Activated T-cell treated with anti-CD3 and anti-CD28 coated beads, Interleukin-2, amount 50 U/mL, for 72 hours (primary cell): ENCODE results near the gene MYH9. TPM values are rescaled to one million over a fixed set of nuclear protein-coding genes. Genes with fewer than 3 reads are reported as not detected.

Source experiments
- ATAC-seq, 2 donors: fragments of 150-1000 bp; cut with Tn5 transposase; replicated peaks in 1 of 2; 2 replicates each; pipeline ENCODE4 v1.10.0; 2021; ENCODE audit warnings: moderate library complexity in 2 of 2, mild to moderate bottlenecking in 1 of 2
- DNase-seq, 2 donors: peaks; one replicate each; pipeline ENCODE4 v3.0.0; 2021 to 2022; ENCODE audit warnings: mixed read lengths in 1 of 2
- H3K27ac Mint-ChIP-seq: one replicate; pipeline ENCODE4 v1.8.0; 2022; ENCODE audit warnings: mild to moderate bottlenecking, moderate library complexity, mixed read lengths
- H3K27me3 Mint-ChIP-seq: one replicate; pipeline ENCODE4 v1.8.0; 2022; ENCODE audit warnings: low read depth, mixed read lengths
- H3K36me3 Mint-ChIP-seq, 2 donors: one replicate each; pipeline ENCODE4 v1.8.0; 2022; ENCODE audit warnings: mixed read lengths in 2 of 2, mild to moderate bottlenecking in 1 of 2; ENCODE audit not compliant: insufficient read depth in 2 of 2
- H3K4me1 Mint-ChIP-seq: one replicate; pipeline ENCODE4 v1.8.0; 2022; ENCODE audit warnings: low read depth, mixed read lengths
- H3K4me3 Mint-ChIP-seq, 2 donors: one replicate each; pipeline ENCODE4 v1.8.0; 2022; ENCODE audit warnings: mild to moderate bottlenecking in 2 of 2, mixed read lengths in 2 of 2, moderate library complexity in 2 of 2
- H3K9me3 Mint-ChIP-seq, 2 donors: one replicate each; pipeline ENCODE4 v1.8.0; 2022; ENCODE audit warnings: mixed read lengths in 2 of 2
- total RNA-seq, 2 donors: library from RNA; stranded (reverse); gene quantifications; one replicate each; pipeline ENCODE4 v1.2.3, GENCODE V29; 2022

MYH9 gene
- total RNA-seq, 2 donors from 2014 or later, result 529 to 662 TPM

- no peaks in the 10 kb centered on the region for H3K27me3 Mint-ChIP-seq
- peak overlapping the region; percentile 89 for H3K27ac Mint-ChIP-seq
- peaks cover 4 to 9% of the 10 kb centered on the region in 2 donors for H3K36me3 Mint-ChIP-seq
- ATAC-seq, result no peak
- H3K4me1 Mint-ChIP-seq, result peaks cover 100% of the 10 kb centered on the region
- no peaks in the 10 kb centered on the region for H3K9me3 Mint-ChIP-seq
- peak overlapping the region; percentile 75 to 76 for H3K4me3 Mint-ChIP-seq
- no peak for DNase-seq
Measured at GRCh38 chr22:36364255-36365019, 23.3 kb downstream of the MYH9 start.

GRCh38 chr22:36363349-36363981, 24.3 kb downstream of the MYH9 start:
- DNase-seq, result no peak
- Mint-ChIP-seq H3K36me3 (peaks cover 4 to 9% of the 10 kb centered on the region in 2 donors), H3K27ac (peak overlapping the region; percentile 89), H3K4me1 (peaks cover 100% of the 10 kb centered on the region), H3K27me3 (no peaks in the 10 kb centered on the region), H3K9me3 (no peaks in the 10 kb centered on the region), H3K4me3 (peak overlapping the region; percentile 75 to 76)
- ATAC-seq, result no peak

GRCh38 chr22:36362932-36363331, 24.8 kb downstream of the MYH9 start:
- no peaks in the 10 kb centered on the region for H3K27me3 Mint-ChIP-seq
- peak overlapping the region; percentile 75 to 76 for H3K4me3 Mint-ChIP-seq
- H3K27ac Mint-ChIP-seq, result peak overlapping the region; percentile 89
- H3K9me3 Mint-ChIP-seq, result no peaks in the 10 kb centered on the region
- peaks cover 100% of the 10 kb centered on the region for H3K4me1 Mint-ChIP-seq
- ATAC-seq (peak; percentile 51 to 52), DNase-seq (peak in 1 of 2 donors; percentile 69)
- peaks cover 4 to 9% of the 10 kb centered on the region in 2 donors for H3K36me3 Mint-ChIP-seq

- Mint-ChIP-seq H3K36me3 (peaks cover 6 to 13% of the 10 kb centered on the region in 2 donors), H3K4me3 (peak overlapping the region; percentile 75 to 76), H3K27ac (peak overlapping the region; percentile 89), H3K27me3 (no peaks in the 10 kb centered on the region), H3K9me3 (no peaks in the 10 kb centered on the region), H3K4me1 (peaks cover 100% of the 10 kb centered on the region)
- ATAC-seq, result no peak
- DNase-seq, result no peak
Measured at GRCh38 chr22:36362075-36362474, 25.7 kb downstream of the MYH9 start.

GRCh38 chr22:36360871-36361383, 26.8 kb downstream of the MYH9 start:
- Mint-ChIP-seq H3K4me3 (peak overlapping the region; percentile 75 to 76), H3K36me3 (peaks cover 6 to 17% of the 10 kb centered on the region in 2 donors), H3K27me3 (no peaks in the 10 kb centered on the region), H3K27ac (peak overlapping the region; percentile 86), H3K9me3 (no peaks in the 10 kb centered on the region), H3K4me1 (peaks cover 100% of the 10 kb centered on the region)
- ATAC-seq, result no peak
- DNase-seq, result no peak

- Mint-ChIP-seq H3K4me1 (peaks cover 100% of the 10 kb centered on the region), H3K9me3 (no peaks in the 10 kb centered on the region), H3K36me3 (peaks cover 6 to 22% of the 10 kb centered on the region in 2 donors), H3K4me3 (peak overlapping the region; percentile 76 to 86), H3K27ac (peak overlapping the region; percentile 91), H3K27me3 (no peaks in the 10 kb centered on the region)
- DNase-seq, result no peak
- ATAC-seq, result no peak
Measured at GRCh38 chr22:36360011-36360410, 27.8 kb downstream of the MYH9 start.

- H3K36me3 Mint-ChIP-seq, result peaks cover 9 to 27% of the 10 kb centered on the region in 2 donors
- H3K4me3 Mint-ChIP-seq, result peak overlapping the region; percentile 76 to 86
- H3K4me1 Mint-ChIP-seq, result peaks cover 100% of the 10 kb centered on the region
- H3K9me3 Mint-ChIP-seq, result no peaks in the 10 kb centered on the region
- DNase-seq (no peak), ATAC-seq (no peak)
- H3K27ac Mint-ChIP-seq, result peak overlapping the region; percentile 91
- no peaks in the 10 kb centered on the region for H3K27me3 Mint-ChIP-seq
Measured at GRCh38 chr22:36359470-36359996, 28.2 kb downstream of the MYH9 start.

- Mint-ChIP-seq H3K4me1 (peaks cover 100% of the 10 kb centered on the region), H3K9me3 (no peaks in the 10 kb centered on the region), H3K27me3 (no peaks in the 10 kb centered on the region), H3K36me3 (peaks cover 8 to 32% of the 10 kb centered on the region in 2 donors), H3K27ac (peak overlapping the region; percentile 91), H3K4me3 (peak overlapping the region; percentile 76 to 86)
- DNase-seq (no peak), ATAC-seq (no peak)
Measured at GRCh38 chr22:36358533-36359469, 29.0 kb downstream of the MYH9 start.

- H3K27me3 Mint-ChIP-seq, result no peaks in the 10 kb centered on the region
- H3K9me3 Mint-ChIP-seq, result no peaks in the 10 kb centered on the region
Measured at GRCh38 chr22:36356708-36357624, 30.8 kb downstream of the MYH9 start.

GRCh38 chr22:36355894-36356293, 31.9 kb downstream of the MYH9 start:
- Mint-ChIP-seq H3K27ac (peak overlapping the region; percentile 69), H3K9me3 (no peaks in the 10 kb centered on the region), H3K27me3 (no peaks in the 10 kb centered on the region), H3K4me3 (peak overlapping the region; percentile 82 to 86), H3K36me3 (peaks cover 5 to 25% of the 10 kb centered on the region in 2 donors), H3K4me1 (peaks cover 100% of the 10 kb centered on the region)
- DNase-seq (no peak), ATAC-seq (no peak)

More at GRCh38 chr22:36356708-36357624, 30.8 kb downstream of the MYH9 start:
- Mint-ChIP-seq H3K4me3 (peak overlapping the region; percentile 82 to 86), H3K4me1 (peaks cover 100% of the 10 kb centered on the region), H3K27ac (peak overlapping the region; percentile 69), H3K36me3 (peaks cover 5 to 26% of the 10 kb centered on the region in 2 donors)
- ATAC-seq (peak; percentile 48 to 51), DNase-seq (peak in 1 of 2 donors; percentile 51)

GRCh38 chr22:36355362-36355761, 32.4 kb downstream of the MYH9 start:
- peaks cover 5 to 26% of the 10 kb centered on the region in 2 donors for H3K36me3 Mint-ChIP-seq

More at GRCh38 chr22:36355362-36355761, 32.4 kb downstream of the MYH9 start:
- peaks cover 100% of the 10 kb centered on the region for H3K4me1 Mint-ChIP-seq
- peak overlapping the region; percentile 69 for H3K27ac Mint-ChIP-seq
- H3K4me3 Mint-ChIP-seq, result peak overlapping the region; percentile 82 to 86
- no peaks in the 10 kb centered on the region for H3K27me3 Mint-ChIP-seq
- no peaks in the 10 kb centered on the region for H3K9me3 Mint-ChIP-seq
- ATAC-seq (peak; percentile 28 to 37), DNase-seq (no peak)
